Adrenal gland (tissue), 12 donors: ENCODE results near the gene KIRREL3. TPM values are rescaled to one million over a fixed set of nuclear protein-coding genes. Genes with fewer than 3 reads are reported as not detected.
A peak's percentile ranks its signal among the peaks of the same experiment; 100 is the strongest.

ENCODE experiments used
- DNase-seq, 7 donors: peaks; one replicate each; pipeline ENCODE4 v3.0.0-alpha.2; 2019 to 2020
- H3K27ac ChIP-seq, 5 donors: fragments of 200-600 bp; sonication (generic) in 4 of 5; 1 replicate in 3 of 5; 2 replicates in 2 of 5; pipeline versions ENCODE4 v1.5.1 to v1.8.0; 2016 to 2020; ENCODE audit warnings: mild to moderate bottlenecking in 1 of 5
- H3K27me3 ChIP-seq: fragments of 200-600 bp; 2 replicates; pipeline ENCODE4 v1.8.0; 2021
- H3K36me3 ChIP-seq, 2 donors: fragments of 200-600 bp; replicated peaks in 1 of 2; 1 replicate in 1 of 2; 2 replicates in 1 of 2; pipeline versions ENCODE4 v1.5.1 to v1.8.0; 2018 to 2022
- H3K4me1 ChIP-seq, 2 donors: fragments of 200-600 bp; replicated peaks in 1 of 2; 1 replicate in 1 of 2; 2 replicates in 1 of 2; pipeline versions ENCODE4 v1.5.1 to v1.8.0; 2018 to 2021
- H3K4me3 ChIP-seq, 4 donors: fragments of 200-600 bp; sonication (generic) in 3 of 4; one replicate each; pipeline ENCODE4 v1.5.1; 2016 to 2018
- H3K9me3 ChIP-seq, 3 donors: fragments of 200-600 bp; sonication (generic) in 1 of 3; replicated peaks in 1 of 3; 1 replicate in 2 of 3; 2 replicates in 1 of 3; pipeline versions ENCODE4 v1.5.1 to v1.8.0; 2016 to 2021
- POLR2A ChIP-seq, 2 donors: fragments of 450-650 bp; IDR thresholded peaks; one replicate each; pipeline ENCODE4 v1.6.1; 2017; ENCODE audit warnings: antibody characterized with exemption in 2 of 2, mild to moderate bottlenecking in 2 of 2, moderate library complexity in 1 of 2
- WGBS, 4 donors: extraction: QIAGEN DNeasy Blood & Tissue Kit in 2 of 4; methylation state at CpG; one replicate each; pipeline versions ENCODE4 v1.1.5 to v1.1.7; 2013 to 2017; 5-methylcytosine and 5-hydroxymethylcytosine counted together
- intact Hi-C, 2 donors: fragments of 100-400 bp; cut with DNase I; formaldehyde crosslinking; loops; one replicate each; pipeline versions ENCODE4 v1.14.1 to v1.15.0; 2022 to 2023
- polyA plus RNA-seq, 3 donors: library from polyadenylated mRNA; stranded (reverse); fragments of 200-250 nt in 2 of 3; fragments of 350-450 nt in 1 of 3; fragmentation: Illumina TruSeq in 1 of 3; extraction: RNeasy Lipid Tissue Mini Kit (QIAGEN cat#74804) in 1 of 3; gene quantifications; one replicate each; pipeline ENCODE4 v1.2.3, GENCODE V29; 2013 to 2014
- total RNA-seq, 9 donors: library from RNA; depleted of rRNA in 4 of 9; stranded (reverse); fragments of >200 nt in 4 of 9; fragments of 120-200 nt in 1 of 9; fragmentation: NEBNext Ultra II Directional in 1 of 9; extraction: Animal tissue kit (Norgen Biotek cat#: 25700) in 1 of 9; gene quantifications; one replicate each; pipeline versions ENCODE4 v1.1.0 to v1.2.4, GENCODE V29; 2013 to 2023
- TF ChIP-seq, protein P1 (sequence below), 6 experiments: fragments of 450-650 bp in 4 of 6; fragments of 200-600 bp in 2 of 6; sonication (generic) in 1 of 6; IDR thresholded peaks; 1 replicate in 5 of 6; 2 replicates in 1 of 6; pipeline versions ENCODE4 v1.5.1 to v1.8.0; 2016 to 2021; ENCODE audit warnings: antibody characterized with exemption in 6 of 6, mild to moderate bottlenecking in 2 of 6, moderate library complexity in 1 of 6
- donor health status: healthy with polysubstance abuse.
- donor health status: Bipolar disorder and iron deficiency.
- donor health status: DM: yes; HTN: yes; CAD: no.
- donor health status: DM: no; HTN: no; CAD: no.
- donor health status: DM: no; HTN: no; CAD: no.
- donor health status: DM: yes; HTN: yes; CAD: no.

KIRREL3 gene
- total and polyA plus RNA-seq, 12 donors = 0.07 to 4.1 (median 0.64) TPM; not detected in 1

DNA sequence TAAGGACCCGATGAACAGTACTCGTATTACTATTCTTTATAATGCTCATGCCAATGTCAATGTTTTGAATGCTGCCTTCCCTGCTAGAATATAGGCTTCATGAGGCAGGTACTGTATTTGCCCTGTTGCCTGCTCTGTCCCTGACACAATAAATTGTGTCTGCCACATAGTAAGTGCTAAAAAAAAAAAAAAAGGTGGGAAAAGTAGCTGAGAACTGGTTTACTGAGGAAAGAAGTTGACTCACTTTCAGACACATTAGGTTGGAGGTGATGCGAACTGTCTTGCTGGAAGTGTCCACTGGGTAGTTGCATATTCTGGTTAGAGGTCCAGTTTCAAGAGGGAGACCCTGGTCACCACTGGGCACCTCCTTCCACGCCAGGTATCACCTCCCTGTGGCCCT lies 255.9 kb downstream of the KIRREL3 start:
- DNase-seq = no peak
- TF ChIP-seq POLR2A (IDR thresholded peaks at IDR 0.05) = no peak
- TF ChIP-seq, protein P1, sequence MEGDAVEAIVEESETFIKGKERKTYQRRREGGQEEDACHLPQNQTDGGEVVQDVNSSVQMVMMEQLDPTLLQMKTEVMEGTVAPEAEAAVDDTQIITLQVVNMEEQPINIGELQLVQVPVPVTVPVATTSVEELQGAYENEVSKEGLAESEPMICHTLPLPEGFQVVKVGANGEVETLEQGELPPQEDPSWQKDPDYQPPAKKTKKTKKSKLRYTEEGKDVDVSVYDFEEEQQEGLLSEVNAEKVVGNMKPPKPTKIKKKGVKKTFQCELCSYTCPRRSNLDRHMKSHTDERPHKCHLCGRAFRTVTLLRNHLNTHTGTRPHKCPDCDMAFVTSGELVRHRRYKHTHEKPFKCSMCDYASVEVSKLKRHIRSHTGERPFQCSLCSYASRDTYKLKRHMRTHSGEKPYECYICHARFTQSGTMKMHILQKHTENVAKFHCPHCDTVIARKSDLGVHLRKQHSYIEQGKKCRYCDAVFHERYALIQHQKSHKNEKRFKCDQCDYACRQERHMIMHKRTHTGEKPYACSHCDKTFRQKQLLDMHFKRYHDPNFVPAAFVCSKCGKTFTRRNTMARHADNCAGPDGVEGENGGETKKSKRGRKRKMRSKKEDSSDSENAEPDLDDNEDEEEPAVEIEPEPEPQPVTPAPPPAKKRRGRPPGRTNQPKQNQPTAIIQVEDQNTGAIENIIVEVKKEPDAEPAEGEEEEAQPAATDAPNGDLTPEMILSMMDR (IDR thresholded peaks at IDR 0.05) = no peak
- intact Hi-C loops = no loop called here
- no peak overlapping the region for H3K4me3 ChIP-seq
- no peaks in the 10 kb centered on the region for H3K4me1 ChIP-seq
- no peaks in the 10 kb centered on the region for H3K36me3 ChIP-seq
- H3K27me3 ChIP-seq = no peaks in the 10 kb centered on the region
- WGBS, 4 donors = 78 to 93% (median 84%) methylated on average over 4 of the region's 4 CpGs
- no peaks in the 10 kb centered on the region for H3K9me3 ChIP-seq
- H3K27ac ChIP-seq = no peak overlapping the region

DNA sequence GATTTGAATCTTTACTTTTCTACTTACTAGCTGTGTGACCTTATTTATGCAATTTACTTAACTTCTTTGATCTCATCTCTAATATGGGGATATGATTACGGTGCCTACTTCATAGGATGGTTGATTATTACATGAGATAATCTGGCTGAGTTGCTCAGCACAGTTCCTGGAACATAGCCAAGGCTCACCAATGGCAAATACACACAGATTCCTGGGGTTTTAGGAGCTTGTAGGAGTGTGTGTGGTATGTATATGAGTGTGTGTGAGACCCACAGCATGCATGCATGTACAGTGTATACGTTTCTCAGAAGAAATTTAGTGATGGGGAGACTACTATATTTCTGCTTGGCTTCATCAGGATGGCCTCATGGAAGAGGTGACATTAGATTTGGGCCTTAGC lies 256.9 kb downstream of the KIRREL3 start:
- Histone ChIP-seq H3K36me3 (no peaks in the 10 kb centered on the region), H3K9me3 (no peaks in the 10 kb centered on the region), H3K27me3 (no peaks in the 10 kb centered on the region), H3K27ac (no peak overlapping the region), H3K4me1 (no peaks in the 10 kb centered on the region), H3K4me3 (no peak overlapping the region)
- TF ChIP-seq POLR2A (IDR thresholded peaks at IDR 0.05) = no peak
- TF ChIP-seq, protein P1 (IDR thresholded peaks at IDR 0.05) = no peak
- WGBS, 4 donors = 74 to 83% (median 80%) methylated on average over 2 of the region's 2 CpGs
- DNase-seq = no peak
- intact Hi-C loops = no loop called here

DNA sequence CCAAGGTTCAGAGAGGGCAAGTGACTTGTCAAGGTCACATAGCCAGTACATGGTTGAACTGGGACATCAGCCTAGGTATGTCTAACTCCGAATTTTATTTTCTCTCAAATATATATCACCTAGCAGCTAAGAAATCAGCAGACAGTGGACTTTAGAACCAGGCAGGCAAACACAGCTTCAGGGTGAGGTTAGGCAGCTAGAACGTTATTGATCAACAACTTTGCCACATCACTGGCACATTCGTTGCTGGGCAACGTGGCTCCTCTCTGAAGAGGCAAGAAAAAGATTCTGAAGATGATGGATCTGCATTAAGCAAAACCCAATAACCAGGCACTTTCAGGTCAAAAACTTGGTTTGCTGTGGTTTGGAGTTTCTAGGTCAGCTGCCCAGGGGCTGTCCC lies 258.0 kb downstream of the KIRREL3 start:
- Histone ChIP-seq H3K4me3 (no peak overlapping the region), H3K27ac (no peak overlapping the region), H3K9me3 (no peaks in the 10 kb centered on the region), H3K4me1 (no peaks in the 10 kb centered on the region), H3K27me3 (no peaks in the 10 kb centered on the region), H3K36me3 (no peaks in the 10 kb centered on the region)
- intact Hi-C loops = no loop called here
- TF ChIP-seq, protein P1 (IDR thresholded peaks at IDR 0.05) = no peak
- no peak for TF ChIP-seq POLR2A (IDR thresholded peaks at IDR 0.05)
- DNase-seq = peak in 1 of 7 donors; percentile 72
- WGBS, 4 donors = 62 to 74% (median 70%) methylated on average over 4 of the region's 4 CpGs

DNA sequence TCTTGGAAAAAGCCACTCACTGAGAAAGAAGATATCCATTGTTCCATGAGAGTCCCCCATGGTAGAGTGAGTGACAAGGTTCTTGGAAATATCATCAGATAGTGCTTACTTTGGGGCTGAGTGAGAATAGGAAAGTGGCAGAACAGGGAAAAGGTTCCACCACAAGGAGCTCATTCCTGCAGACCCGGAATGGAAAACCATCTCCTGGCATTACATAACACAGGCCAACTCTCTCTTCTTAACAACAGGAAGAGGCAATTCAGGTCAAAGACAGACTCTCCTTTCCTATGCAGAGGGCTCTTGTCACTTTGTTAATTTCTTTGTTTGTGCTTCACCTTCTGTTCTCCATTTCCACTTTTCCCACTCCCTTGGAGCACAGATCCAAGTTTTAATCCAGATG lies 259.7 kb downstream of the KIRREL3 start:
- Histone ChIP-seq H3K4me1 (no peaks in the 10 kb centered on the region), H3K4me3 (no peak overlapping the region), H3K27me3 (no peaks in the 10 kb centered on the region), H3K36me3 (no peaks in the 10 kb centered on the region), H3K9me3 (no peaks in the 10 kb centered on the region), H3K27ac (no peak overlapping the region)
- DNase-seq = no peak
- 58 to 79% (median 68%) methylated on average over 1 of the region's 1 CpG for WGBS, 4 donors
- TF ChIP-seq, protein P1 (IDR thresholded peaks at IDR 0.05) = no peak
- no peak for TF ChIP-seq POLR2A (IDR thresholded peaks at IDR 0.05)
- intact Hi-C loops = no loop called here
